Measurements from ENCODE around the gene ROBO2.

GRCh38 chr3:77195766-77196545 lies 156.1 kb downstream of the ROBO2 start:
- TF ChIP-seq, protein P1, sequence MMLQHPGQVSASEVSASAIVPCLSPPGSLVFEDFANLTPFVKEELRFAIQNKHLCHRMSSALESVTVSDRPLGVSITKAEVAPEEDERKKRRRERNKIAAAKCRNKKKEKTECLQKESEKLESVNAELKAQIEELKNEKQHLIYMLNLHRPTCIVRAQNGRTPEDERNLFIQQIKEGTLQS (IDR thresholded peaks at IDR 0.05; ENCODE audit: borderline replicate concordance, extremely low read depth, low read depth, low read length), result no peak
- TF ChIP-seq, protein P2, sequence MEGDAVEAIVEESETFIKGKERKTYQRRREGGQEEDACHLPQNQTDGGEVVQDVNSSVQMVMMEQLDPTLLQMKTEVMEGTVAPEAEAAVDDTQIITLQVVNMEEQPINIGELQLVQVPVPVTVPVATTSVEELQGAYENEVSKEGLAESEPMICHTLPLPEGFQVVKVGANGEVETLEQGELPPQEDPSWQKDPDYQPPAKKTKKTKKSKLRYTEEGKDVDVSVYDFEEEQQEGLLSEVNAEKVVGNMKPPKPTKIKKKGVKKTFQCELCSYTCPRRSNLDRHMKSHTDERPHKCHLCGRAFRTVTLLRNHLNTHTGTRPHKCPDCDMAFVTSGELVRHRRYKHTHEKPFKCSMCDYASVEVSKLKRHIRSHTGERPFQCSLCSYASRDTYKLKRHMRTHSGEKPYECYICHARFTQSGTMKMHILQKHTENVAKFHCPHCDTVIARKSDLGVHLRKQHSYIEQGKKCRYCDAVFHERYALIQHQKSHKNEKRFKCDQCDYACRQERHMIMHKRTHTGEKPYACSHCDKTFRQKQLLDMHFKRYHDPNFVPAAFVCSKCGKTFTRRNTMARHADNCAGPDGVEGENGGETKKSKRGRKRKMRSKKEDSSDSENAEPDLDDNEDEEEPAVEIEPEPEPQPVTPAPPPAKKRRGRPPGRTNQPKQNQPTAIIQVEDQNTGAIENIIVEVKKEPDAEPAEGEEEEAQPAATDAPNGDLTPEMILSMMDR (IDR thresholded peaks at IDR 0.05 in 2 of 3, conservative IDR thresholded peaks at IDR 0.05 in 1 of 3; ENCODE audit: control insufficient read depth in 2 of 3, extremely low read depth in 1 of 3, insufficient read depth in 1 of 3, low read depth in 3 of 3, low read length in 3 of 3), result no peak
- no peak for TF ChIP-seq RFX5 (IDR thresholded peaks at IDR 0.05; ENCODE audit: low read depth, low read length)
- TF ChIP-seq, protein P3, sequence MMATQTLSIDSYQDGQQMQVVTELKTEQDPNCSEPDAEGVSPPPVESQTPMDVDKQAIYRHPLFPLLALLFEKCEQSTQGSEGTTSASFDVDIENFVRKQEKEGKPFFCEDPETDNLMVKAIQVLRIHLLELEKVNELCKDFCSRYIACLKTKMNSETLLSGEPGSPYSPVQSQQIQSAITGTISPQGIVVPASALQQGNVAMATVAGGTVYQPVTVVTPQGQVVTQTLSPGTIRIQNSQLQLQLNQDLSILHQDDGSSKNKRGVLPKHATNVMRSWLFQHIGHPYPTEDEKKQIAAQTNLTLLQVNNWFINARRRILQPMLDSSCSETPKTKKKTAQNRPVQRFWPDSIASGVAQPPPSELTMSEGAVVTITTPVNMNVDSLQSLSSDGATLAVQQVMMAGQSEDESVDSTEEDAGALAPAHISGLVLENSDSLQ (IDR thresholded peaks at IDR 0.05), result no peak
- TF ChIP-seq, protein P4, sequence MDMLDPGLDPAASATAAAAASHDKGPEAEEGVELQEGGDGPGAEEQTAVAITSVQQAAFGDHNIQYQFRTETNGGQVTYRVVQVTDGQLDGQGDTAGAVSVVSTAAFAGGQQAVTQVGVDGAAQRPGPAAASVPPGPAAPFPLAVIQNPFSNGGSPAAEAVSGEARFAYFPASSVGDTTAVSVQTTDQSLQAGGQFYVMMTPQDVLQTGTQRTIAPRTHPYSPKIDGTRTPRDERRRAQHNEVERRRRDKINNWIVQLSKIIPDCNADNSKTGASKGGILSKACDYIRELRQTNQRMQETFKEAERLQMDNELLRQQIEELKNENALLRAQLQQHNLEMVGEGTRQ (IDR thresholded peaks at IDR 0.05; ENCODE audit: borderline replicate concordance, low read depth, low read length), result no peak

Data from GM12878 (cell line).